ENCODE results near the gene GPR12. TPM values are rescaled to one million over a fixed set of nuclear protein-coding genes. Genes with fewer than 3 reads are reported as not detected.

GPR12 gene, protein sequence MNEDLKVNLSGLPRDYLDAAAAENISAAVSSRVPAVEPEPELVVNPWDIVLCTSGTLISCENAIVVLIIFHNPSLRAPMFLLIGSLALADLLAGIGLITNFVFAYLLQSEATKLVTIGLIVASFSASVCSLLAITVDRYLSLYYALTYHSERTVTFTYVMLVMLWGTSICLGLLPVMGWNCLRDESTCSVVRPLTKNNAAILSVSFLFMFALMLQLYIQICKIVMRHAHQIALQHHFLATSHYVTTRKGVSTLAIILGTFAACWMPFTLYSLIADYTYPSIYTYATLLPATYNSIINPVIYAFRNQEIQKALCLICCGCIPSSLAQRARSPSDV
- 0.19 TPM for total RNA-seq
- long read RNA-seq, partial matches to known transcripts, result 0 of 1 reads
- long read RNA-seq, other reads (novel, unspliced or antisense), result 0 of 1 reads

DNA sequence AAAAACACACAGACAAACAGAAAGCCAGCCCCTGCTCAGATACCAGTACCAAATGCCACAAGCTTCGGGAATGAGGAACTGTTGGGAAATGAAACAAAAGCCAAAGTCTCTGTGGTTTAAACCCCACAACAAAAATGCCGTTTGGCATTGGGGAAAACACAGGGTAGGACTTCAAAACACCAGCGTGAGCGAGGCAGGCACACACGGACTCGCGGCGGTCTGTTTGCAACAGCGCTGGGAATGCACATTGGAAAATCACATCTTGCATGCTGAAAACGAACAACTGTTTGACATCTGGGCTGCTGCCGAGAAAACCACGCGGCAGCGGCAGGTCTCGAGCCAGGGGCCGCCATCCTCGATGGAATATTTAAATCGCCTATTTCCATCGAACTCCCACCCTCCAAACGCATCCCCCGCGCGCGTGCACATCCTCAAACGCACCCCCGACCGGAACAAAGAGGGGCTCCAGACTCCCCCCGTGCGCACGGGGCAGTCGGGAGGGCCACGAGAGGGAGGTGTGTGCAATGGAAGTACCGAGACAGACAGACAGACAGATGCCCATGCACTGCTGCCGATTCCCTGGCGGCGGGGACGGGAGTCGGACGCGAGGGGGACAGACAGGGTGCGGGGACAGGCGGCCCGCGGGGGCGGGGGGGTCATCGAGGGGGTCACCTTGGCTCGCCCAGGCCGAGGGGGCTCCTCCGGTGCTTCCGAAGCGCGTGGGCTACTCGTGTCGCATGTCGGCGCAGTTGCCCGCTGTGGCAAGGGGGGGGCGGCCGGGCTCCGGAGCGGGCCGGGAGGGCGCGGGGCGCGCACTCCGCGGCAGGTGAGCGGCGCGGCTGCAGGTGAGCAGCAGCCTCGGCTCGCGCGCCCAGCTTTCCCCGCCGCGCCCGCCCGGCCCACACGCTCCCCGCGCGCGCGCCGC is at the start of gene GPR12:
Gene GPR12 (minus strand): TSS at position 880 of the 925 bp plus-strand sequence. CDS start 959 bp downstream, outside the sequence.
- no peak for ATAC-seq
- intact Hi-C loops (cut with DNase I), result no loop called here
- no peak for DNase-seq (ENCODE audit: missing footprints)

DNA sequence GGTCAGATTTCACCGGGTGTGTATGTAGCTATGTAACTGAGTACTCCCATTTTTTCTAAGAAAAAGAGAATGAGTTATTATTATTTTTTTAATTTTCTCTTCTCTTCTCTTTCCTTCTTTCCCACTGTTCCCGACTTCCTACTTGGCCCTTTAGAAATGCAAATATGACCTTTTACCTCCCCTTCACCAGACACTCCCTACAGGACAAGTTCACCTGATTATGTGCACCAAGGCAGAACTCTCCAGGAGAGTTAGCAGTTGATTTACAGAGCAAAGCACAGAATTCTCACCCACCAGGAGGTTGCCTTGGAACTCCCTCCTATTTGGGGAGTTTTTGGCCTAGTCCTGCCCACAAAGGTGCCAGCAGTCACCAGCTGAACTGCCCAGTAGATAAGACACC is 49.5 kb upstream of the GPR12 start:
- no peak for DNase-seq (ENCODE audit: missing footprints)
- ATAC-seq, result no peak
- intact Hi-C loops (cut with DNase I), result no loop called here

DNA sequence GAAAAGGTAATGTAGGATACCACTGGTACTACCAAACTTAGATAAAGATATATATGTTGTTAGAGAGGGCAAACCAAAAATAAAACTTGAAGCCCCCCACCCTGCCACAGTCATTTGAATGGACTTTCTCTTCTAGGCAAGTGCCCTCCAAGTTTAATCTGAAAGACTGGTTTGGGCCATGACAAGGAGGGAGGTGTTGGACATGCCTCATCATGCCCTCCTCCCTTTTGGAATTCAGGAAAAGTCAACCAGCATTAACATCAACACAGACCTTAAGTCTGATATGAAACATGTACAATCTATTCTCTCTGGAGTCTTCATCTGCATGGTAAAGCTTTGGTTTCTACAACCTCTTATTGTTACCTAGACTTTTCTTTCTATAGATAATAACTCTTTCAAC is 46.3 kb upstream of the GPR12 start:
- DNase-seq (ENCODE audit: missing footprints) (no peak), ATAC-seq (no peak)
- intact Hi-C loops (cut with DNase I), result no loop called here

DNA sequence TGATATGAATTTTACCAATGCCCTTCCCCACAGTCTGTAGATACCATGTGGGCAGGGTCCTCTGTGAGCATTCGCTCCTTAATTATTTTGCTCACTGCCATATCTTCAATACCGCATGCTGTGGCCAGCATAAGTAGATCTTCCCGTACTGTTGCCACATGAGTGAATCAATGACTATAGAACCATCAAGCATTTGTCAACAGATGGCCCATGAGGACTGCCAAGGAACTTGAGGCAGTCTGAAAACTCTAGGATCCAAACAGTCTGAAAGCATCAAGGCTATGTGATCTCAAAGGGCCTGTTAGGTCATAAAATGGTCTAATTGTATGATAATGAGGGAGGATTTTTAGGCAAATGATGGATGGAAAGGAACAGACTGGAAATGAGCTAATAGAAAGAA is 27.4 kb upstream of the GPR12 start:
- intact Hi-C loops (cut with DNase I), result no loop called here
- ATAC-seq (no peak), DNase-seq (ENCODE audit: missing footprints) (no peak)

DNA sequence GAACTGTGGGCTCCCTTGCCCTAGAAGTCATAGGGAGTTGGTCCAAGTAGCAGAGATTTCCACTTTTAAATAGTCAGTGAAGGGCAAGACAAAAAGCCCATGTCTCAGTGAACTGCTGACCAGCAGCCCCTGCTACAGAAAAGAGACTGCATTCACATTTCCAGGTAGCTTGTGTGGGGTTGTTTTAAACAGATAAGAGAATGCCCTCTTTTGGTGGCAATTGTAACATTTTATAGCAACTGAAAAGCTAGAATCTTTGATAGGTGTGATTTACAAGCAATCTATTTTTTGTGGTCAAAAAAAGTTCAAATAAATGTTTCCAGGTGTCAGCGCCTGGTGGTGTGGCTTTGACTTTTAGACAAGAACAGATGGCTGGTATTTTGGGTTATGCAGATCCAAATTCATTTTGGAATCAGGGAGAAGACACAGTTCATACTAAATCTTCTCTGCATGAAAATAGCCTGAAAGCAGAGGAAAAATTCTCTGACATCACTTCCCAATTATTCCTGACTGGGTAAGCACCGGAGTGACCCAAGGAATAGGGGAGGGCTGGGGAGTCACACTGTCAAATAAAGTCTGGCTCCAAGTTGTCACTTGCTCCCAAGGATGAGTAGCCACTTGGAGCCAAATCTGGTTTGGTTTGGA is 26.2 kb upstream of the GPR12 start:
- ATAC-seq, result no peak

DNA sequence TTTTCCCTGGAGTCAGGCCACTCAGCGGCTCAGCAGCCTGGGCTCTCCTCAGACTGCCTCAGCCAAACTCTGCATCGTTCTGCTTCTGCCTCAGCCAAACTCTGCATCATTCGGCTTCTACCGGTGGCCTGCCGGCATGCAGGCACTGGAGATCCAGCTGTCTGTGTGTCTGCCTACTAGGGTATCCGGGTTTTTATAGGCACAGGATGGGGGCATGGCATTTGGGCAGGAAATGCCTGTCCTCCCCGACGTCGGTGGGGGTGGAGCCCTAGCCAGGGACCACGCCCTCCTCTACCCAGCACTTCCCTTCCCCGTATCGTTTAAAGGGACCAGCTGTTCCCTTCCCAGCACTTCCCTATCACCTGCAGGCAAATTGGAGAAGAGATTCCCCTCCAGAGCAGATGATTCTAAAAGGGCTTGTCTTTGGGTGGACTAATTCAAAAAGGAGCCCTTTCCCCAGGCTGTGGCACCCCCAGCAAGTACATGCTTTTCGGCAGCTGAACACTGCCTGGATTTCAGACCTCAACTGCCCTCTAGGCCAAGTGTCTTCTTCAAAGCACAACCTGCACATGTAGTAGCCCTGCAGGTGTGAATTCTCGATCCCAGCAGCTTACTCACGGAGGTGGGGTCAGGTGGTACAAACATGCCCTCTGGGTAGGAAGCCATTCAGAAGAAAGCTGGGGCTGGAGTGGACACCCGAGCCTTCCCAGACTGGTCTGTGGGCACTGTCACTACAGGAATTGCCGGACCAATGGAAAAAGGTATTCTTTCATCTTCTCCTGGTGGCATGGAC is 25.4 kb upstream of the GPR12 start:
- intact Hi-C loops (cut with DNase I), result no loop called here
- no peak for DNase-seq (ENCODE audit: missing footprints)
- peak; percentile 46 for ATAC-seq

More for the DNA sequence above, 26.2 kb upstream of the GPR12 start:
- intact Hi-C loops (cut with DNase I), result no loop called here
- DNase-seq (ENCODE audit: missing footprints), result no peak

DNA sequence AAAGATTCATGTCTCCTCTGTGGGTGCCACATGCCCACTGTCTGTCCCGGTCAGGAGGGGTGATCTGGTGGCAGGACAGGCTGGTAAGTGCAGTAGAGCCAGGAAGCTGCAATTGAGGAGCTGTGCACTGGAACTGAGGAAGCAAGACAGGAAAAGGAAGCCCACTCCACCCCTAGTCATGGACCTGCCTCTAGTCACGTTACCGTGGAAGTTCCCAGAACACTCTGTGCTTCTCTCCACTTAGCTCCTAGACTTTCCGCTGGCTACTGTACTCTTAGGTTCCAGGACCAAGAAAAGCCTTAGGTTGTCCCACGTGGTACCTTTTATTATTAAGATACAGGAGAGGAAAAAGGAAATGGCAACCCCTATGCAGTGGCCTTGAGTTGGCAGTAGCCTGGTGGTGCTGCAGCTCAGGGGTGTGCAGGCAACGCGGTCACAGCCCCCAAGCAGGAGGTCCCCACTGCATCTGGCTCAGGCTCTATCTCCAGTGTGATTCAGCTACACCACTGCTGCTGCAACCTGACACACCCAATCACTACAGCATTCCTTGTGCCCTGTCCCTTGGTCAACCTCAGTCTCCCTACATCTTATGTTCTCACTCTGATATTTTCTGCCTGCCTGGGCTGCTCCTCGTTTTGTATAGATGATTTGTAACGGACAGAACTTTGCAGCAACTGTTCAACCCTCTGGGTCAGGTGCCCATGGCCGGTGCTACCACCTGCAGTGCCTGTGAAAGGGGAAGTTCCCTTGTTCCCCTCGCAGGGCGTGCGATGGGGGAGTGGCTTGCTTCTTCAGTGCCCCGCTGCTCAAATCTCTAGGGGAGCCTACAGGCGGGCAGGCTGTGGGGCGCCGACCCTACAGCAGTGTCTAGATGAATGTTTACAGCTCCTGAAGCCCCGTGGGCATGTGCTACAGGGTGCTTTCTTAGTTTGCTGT is 24.4 kb upstream of the GPR12 start:
- ATAC-seq (peak; percentile 42), DNase-seq (ENCODE audit: missing footprints) (no peak)
- intact Hi-C loops (cut with DNase I), result no loop called here

DNA sequence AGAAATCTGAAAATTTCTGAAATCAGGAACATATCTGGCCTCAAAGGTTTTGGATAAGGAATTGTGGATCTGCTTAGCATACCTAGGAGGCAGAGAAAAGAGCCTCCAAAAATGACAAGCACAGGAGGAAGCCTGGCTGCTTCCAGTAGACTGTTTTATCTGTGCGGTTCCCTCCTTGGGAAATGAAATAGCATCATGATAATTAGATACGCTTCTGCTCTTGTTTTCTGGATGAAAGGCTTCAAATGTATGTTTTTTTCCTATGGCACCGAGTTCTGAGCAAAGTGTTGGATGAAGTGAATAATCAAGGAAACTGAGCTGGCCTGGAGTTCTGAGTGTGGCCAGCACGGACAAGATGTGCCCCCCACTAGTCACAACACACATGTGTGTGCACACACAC is 19.8 kb upstream of the GPR12 start:
- ATAC-seq (no peak), DNase-seq (ENCODE audit: missing footprints) (no peak)
- intact Hi-C loops (cut with DNase I), result no loop called here

DNA sequence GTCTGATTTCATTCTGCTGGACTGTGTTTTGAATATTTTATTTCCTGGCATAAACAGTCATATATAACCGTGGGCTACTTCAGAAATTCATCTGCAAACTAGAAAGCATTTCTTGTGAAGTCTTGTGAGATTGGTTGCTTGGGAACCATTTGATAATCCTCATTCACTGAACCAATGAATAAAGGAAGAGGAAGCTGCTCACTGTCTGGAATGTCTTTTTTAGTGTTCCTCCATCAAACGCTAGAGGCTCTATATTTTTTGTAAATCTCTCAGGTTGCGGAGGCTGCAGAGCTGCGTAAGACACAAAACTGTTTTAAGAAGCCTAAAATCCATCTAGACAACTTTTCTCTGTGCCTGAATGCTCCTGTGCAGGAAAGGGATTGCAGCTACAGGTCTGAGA is 18.7 kb upstream of the GPR12 start:
- ATAC-seq (no peak), DNase-seq (ENCODE audit: missing footprints) (no peak)
- intact Hi-C loops (cut with DNase I), result no loop called here

DNA sequence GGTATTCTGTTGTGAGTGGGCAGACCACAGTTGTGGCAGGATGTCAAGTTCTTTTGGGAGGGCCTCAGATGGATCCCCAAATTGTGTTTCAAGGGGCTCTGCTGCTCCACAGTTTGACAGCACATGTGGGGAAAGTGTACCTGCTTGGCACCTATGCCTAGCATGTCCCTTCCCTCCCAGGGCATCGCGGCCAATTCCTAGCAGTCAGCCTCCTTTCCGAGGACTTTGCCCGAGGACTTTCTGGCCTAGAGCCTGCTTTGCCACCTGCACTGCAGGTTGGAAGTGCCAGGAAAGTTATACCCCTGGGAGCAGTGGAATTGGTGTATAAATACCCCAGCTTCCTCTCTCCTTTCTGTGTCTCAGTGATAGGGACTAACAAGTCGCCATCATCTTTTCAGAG is 11.9 kb upstream of the GPR12 start:
- intact Hi-C loops (cut with DNase I), result no loop called here
- ATAC-seq (no peak), DNase-seq (ENCODE audit: missing footprints) (no peak)

DNA sequence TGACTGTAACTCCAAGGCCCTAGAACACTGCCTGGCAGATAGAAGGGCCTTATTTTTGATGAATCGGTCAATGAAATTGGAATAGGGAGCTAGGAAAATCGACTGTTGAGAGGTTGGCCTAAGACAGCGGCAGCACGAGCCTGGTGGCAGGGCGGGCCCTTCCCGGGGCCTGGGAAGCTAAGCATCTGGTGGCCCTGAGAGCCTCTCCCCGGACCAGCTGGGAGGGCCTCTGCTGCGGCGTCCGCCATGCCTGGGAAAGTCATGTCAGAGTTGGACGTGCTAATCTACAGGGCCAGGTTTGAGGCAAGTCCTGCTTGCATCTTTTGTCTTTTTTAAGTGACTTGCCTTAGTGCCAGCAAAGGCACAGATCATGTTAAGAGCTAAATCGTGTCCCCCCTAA is 11.2 kb upstream of the GPR12 start:
- ATAC-seq (no peak), DNase-seq (ENCODE audit: missing footprints) (no peak)
- intact Hi-C loops (cut with DNase I), result no loop called here

DNA sequence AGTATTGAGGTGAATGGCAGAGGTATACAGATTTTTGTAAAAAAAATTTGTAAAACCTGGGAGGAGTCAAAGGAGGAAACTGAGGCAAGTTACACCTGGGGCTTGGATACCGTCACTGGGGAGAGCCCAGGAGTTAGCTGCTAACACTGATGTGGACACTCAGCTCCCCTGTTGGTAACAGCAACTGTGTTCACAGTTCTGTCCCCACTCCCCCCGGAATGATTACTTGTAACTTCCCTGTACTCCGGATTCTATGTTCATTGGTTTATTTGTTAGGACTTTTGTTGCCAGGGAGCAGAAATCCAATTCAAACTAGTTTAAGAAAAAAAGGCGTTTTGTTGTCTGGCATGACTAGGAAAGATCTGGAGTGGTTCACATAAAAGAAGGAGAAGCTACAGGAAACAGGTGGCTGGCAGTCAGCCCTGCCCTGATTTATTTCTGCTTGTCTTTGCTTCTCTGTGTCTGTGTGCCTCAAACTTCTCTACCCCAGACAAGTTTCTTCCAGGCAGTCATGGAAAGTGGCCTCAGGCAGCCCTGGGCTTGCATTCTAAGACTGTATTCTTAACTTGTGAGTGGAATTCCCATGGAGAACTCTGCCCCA is 2.3 kb upstream of the GPR12 start:
- ATAC-seq (no peak), DNase-seq (ENCODE audit: missing footprints) (no peak)
- intact Hi-C loops (cut with DNase I), result no loop called here

DNA sequence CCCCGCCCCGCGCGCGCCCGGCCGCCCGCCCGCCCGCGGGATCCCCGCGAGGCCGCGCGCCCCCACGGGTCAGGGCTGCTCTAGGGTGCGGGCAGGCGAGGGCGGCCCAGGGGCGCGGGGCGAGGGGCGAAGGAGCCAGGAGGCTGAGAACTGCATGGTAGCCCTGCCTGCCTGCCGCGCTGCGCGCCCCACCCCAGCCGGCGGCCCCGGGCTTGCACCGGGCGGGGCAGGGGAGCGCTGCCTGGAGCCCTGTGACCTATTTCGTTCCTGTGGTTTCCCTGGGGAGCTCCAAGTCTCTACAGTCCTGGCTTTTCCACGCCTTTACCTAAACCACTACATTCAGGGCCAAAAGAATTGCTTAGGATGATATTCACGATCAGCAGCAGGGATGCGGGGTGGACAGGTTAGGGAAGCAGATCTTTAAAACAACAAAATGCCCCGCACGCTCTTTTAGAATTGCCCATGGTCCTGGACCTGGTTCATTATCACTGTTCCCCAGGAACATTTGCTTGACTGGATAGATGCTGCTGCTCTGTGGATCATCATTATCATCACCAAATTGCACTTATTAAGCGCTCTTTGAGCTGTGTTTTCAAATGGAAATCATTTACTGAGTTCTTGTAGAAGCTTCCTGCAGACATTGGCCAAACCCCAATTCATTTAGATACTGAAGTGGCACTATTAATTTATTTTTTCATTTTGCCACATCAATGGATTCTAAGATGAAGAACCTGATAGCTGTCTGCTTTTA is 421 bp upstream of the GPR12 start:
- no peak for DNase-seq (ENCODE audit: missing footprints)
- ATAC-seq, result no peak
- intact Hi-C loops (cut with DNase I), result no loop called here

DNA sequence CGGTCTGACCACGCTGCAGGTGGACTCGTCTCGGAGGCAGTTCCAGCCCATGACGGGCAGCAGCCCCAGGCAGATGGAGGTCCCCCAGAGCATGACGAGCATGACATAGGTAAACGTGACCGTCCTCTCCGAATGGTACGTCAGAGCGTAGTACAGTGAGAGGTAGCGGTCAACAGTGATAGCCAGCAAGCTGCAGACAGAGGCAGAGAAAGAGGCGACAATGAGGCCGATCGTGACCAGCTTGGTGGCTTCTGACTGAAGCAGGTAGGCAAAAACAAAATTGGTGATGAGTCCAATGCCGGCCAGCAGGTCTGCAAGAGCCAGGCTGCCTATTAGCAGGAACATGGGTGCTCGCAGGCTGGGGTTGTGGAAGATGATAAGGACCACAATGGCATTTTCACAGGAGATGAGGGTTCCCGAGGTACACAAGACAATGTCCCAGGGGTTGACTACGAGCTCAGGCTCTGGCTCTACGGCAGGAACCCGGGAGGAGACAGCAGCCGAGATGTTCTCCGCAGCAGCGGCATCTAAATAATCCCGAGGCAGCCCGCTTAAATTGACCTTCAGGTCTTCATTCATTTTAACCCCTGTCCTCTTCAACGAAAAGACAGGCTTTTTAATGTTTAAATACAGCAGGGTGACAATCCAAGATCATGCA is 1.2 kb downstream of the GPR12 start:
- DNase-seq (ENCODE audit: missing footprints) (no peak), ATAC-seq (no peak)
- intact Hi-C loops (cut with DNase I), result no loop called here

DNA sequence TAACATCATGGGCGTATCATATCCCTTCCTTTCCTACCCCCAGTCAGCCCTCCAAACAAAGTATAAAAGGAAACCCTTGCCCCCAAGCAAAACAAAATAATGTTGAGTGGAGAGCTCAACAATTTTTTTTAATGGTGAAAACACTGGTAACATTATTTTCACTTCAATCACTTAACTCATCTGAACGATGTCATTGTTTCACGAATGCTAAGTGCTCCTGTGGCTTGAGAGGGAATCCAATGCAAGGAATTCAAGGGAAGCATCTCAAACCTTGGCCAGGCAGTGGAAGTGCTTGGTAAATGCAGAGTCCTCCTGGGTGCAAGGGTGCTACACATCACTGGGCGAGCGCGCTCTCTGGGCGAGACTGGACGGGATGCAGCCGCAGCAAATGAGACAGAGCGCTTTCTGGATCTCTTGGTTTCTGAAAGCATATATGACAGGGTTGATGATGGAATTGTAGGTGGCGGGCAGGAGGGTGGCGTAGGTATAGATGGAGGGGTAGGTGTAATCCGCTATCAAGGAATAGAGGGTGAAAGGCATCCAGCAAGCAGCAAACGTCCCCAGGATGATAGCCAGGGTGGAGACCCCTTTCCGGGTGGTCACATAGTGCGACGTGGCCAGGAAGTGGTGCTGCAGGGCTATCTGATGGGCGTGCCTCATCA is 2.0 kb downstream of the GPR12 start:
- intact Hi-C loops (cut with DNase I), result no loop called here
- ATAC-seq (no peak), DNase-seq (ENCODE audit: missing footprints) (no peak)

DNA sequence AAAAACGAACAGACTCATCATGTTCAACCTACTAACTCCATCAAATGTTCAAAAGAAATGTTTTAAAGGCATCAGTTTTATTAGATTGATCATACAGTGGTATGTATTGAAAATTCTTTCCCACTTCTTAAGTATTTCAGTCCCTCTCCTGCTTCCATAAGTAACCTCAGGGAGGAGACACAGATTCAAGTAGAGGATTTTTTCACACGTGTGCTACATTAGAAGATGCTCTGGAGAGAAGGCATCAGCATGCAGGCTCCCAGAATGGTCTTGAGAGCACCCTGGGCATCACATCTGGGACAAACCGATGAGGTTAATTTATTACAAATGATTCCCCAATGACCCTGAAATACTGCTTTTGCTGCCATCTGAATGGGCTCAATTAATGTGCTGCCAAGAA is 3.6 kb downstream of the GPR12 start:
- ATAC-seq (no peak), DNase-seq (ENCODE audit: missing footprints) (no peak)
- intact Hi-C loops (cut with DNase I), result no loop called here

Data from Right ventricle myocardium inferior (tissue), 1 donor.